Measurements from ENCODE around the gene IDS. TPM values are rescaled to one million over a fixed set of nuclear protein-coding genes. Genes with fewer than 3 reads are reported as not detected.

The IDS gene
- polyA plus RNA-seq, 5 donors: 29.6 to 42.9 (median 37.4) TPM

DNA sequence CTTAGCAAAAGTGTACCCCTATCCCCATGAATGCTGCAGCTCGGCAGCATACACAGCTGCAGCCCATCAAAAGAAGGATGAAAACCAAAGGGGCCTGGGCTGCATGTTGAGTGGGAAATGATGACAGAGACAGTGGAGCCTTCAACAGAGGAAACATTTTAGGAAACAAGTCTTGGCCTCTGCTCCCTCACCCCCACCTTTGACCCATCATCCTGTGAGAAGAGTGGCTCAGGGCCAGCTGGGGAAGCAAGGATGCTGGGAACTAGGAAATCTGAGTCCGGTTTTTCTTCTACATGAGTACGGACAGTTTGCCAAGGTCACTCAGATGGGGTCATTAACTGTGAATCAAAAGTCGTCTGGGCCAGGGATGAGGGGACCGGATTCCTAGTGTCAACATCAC is 37.2 kb downstream of the IDS start:
- no peak for DNase-seq

DNA sequence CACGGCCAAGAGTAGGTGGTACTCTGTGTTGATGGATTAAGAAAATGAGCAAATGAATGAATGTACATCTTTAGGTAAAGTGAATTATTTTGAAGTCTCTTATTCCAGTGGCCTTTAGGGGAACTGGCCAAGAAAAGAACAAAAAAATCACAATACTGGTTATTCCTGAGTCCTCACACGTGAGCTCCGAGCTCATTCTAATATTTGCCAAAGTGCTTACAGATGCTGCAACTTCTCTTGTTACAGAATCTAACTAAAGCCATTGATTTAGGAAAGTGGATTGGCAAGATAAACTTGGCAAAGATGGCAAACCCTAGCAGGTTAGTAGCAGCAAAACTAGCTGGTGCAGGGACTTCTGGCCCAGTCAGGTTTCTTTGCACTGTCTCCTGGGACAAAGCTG is 37.6 kb downstream of the IDS start:
- DNase-seq: no peak

DNA sequence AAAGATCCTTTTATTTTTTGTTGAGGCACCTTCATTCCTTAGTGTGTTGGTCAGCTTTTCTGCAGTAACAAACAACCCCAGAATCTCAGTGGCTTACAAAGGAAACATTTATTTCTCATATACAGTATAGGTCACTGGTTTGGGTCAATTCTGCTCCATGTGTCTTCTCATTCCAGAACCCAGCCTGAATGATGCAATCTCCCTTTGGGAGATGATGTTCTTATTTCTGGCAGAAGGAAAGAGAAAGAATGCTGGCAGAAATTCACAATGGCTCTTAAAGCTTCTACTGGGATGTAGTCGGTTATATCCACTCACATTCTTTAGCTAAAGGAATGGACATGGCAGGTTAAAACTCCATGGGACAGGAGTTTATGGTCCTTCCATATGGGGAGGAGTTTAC is 42.3 kb downstream of the IDS start:
- DNase-seq: no peak

DNA sequence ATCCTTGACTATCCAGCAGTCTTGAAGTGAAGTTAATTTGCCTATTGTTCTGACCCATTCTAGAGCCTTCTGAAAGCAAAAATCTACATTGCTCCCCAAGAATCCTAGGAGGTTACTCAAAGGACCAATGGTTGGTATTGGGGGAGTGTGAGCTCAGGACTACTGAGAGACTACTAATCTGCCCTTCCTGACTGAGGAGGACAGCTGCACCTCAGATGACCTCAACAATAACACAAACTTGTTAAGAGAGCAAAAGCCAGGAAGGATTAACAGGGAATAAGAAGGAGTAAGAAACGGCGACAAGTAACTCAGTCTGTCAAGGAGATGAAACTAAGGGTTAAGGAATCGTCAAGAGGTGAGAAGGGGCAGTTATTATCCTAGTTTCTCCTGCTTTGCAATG is 43.4 kb downstream of the IDS start:
- no peak for DNase-seq

DNA sequence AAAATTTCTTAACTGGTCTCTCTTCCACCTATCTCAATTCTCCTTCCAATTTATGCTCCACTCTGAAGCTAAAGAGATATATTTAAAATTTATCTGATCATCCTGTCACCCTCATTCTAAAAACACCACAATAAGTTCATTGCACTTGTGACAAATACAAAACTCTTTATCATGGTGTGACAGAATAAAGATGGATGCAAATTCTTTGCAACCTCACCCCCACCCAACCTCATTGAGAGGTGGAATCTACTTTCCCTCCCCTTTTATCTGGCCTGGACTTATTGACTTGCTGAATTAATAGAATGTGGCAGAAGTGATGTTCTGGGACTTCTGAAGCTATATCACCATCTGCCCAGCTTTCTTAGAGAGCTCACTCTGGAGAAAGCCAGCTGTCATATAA is 46.5 kb downstream of the IDS start:
- DNase-seq: no peak

DNA sequence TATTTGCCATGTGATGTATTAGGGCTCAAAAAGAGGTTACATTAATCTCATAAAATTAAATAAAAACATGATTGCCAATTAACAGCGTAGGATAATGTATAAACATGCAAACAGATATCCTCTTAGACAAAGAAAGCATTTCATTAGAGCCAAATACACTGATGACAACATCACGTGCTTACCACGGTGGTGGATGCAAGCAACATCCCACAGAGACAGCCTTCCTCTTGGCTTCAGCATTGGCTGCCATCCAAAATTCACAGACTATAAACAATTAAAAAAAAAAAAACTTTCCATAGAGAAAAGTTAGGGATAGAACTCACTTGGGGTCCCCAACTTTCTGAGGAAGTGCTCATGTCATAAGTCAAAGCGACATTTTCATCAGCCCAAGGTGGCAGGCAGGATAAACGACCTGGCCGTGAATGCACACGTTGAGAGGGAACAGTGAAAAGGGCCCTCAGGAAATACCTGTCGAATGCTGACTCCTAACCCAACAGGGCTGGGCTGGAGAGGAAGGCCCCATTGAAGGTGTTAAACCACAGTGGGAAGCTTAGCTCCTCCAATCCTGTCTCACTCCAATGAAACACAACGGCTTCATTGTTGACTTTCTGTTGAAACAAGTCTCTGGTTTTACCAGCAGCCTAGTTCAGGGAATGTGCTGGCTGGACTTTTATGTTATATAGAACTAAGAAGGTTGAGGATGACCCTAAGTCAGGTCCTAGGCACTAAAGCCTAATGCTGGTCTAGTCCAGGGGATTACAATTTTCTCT is 48.4 kb downstream of the IDS start:
- no peak for DNase-seq

DNA sequence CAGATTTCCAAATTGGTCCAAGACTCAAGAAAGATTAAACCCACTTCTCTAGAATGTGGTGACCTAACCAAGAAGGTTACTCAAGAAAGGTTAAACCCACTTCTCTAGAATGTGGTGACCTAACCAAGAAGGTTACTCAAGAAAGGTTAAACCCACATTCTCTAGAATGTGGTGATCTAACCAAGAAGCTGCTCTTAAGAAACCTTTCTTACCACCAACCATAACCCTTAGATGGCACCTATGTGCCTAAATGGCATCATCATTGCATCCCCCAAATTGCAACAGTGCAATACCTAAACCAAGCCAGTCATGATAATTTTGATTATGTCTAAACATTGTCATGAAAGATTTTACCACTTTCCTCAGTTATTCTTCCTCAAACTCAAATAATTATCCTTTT is 49.2 kb downstream of the IDS start:
- DNase-seq: no peak

DNA sequence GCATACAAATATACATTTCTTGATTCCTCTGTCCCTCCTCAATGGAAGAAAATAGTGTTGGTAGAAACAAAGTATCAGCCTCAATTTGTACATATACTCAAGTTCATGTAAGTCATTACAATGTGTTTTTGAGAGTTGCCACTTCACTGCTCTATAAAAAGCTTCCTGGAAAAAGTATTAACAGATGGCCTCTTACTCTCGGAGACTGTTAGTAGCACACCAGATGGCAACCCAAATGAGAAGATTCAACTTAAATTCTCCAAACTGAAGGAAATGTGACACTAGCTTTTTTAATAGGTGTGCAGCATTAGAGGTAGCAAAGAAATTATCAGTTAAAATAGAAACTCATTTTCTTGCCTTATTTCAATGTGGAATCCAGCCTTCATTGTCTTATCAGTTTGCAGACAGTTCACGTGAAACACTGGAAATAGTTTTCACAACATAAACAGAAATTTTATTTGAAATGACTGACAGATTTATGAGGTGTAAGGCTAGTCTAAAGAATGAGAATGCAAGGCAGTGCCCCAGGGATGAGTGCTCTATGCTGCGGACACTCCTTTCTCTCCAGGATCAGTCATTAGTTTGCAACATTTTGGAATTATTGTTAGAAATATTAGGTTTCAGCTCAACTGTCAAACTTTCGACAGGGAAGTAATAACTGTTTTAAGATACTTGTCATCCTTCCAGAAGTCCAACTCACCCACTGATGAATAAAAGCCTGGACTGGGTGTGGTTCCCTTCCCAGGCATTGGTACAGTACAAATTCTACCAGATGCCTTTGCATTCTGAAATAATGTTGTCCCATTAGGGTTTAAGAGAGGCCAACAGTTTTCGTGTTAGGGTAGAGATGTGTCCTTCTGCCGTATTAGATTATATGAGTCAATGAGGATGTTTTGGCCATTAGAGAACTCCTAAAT is 50.9 kb downstream of the IDS start:
- no peak for DNase-seq

DNA sequence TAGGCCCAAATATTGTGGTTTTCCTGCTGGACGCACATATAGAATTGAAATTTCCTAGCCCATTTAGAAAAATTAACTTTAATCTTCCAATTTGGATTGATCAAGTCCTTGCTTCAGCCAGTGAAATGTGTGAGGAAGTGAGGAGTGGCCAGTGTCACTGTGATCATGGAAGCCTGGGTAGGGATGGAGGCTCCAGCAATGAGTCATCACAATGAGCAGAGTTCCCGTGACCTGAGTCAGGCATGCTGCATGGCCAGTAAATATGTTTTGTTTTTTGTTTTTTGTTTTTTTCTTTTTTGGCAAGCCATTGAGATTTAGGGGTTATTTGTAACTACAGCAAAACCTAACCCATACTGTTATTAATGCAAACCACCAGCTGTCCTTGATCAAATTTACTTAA is 52.1 kb downstream of the IDS start:
- DNase-seq: no peak

DNA sequence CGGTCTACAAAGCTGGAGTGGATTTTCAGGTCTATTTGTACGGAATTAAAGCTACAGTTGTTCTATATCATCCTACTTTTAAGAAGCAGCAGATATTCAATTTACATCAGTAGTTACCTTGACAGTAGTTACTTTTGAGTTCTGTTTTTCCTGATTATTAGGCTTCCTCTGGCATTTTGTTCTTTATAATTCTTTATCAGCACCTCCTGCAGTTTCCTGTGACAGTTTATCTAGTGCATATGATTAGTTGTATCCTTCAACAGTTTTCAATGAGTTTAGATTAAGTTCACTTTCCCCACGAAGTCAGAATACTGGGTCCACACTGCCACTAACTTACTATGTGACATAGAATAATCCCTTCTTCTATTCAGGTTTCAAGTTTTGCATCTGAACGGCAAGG is 71.7 kb downstream of the IDS start:
- DNase-seq: no peak

DNA sequence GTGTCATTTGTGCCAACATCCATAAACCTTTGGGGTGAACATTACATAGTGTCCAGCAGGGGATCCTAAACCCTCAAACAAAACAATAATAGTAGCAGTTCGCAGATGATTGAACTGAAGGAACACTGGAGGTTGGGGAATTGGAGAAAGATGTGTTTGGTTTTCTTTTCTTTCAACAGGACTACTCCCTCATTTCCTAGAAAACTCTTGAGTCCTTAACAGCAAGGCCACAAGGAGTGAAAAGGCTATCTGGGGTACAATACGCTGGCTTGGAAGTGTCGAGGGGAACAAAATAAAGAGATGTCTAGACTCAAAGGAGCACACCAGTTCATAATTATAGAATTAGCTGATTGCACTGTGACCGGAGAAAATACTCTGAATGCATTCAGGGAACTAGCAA is 72.1 kb downstream of the IDS start:
- no peak for DNase-seq

Other genes with a start within 250 kb of the IDS start
- 10 to 100 TPM; 15.5 to 21.5 (median 17.8) TPM for gene EOLA1, start 35.7 kb upstream of the IDS start, polyA plus RNA-seq (ENCODE audit: insufficient read depth in 1 of 5, insufficient read length in 5 of 5, low replicate concordance in 1 of 5)
- under 1 TPM in 1 of 5 donors, not detected in 4; 0.19 TPM for gene HSFX3, start 44.6 kb upstream of the IDS start, polyA plus RNA-seq (ENCODE audit: insufficient read depth in 1 of 5, insufficient read length in 5 of 5, low replicate concordance in 1 of 5)
- gene MAGEA9B, start 82.2 kb upstream of the IDS start, polyA plus RNA-seq (ENCODE audit: insufficient read depth in 1 of 5, insufficient read length in 5 of 5, low replicate concordance in 1 of 5): not detected
- 1 to 10 TPM in 1 of 5 donors, under 1 TPM in 1, not detected in 3; 0.80 to 1.1 TPM for gene HSFX2, start 90.0 kb upstream of the IDS start, polyA plus RNA-seq (ENCODE audit: insufficient read depth in 1 of 5, insufficient read length in 5 of 5, low replicate concordance in 1 of 5)
- gene TMEM185A, start 126.5 kb upstream of the IDS start, polyA plus RNA-seq (ENCODE audit: insufficient read depth in 1 of 5, insufficient read length in 5 of 5, low replicate concordance in 1 of 5): 10 to 100 TPM; 31.9 to 48.3 (median 39.9) TPM
- gene MAGEA11, start 206.8 kb upstream of the IDS start, polyA plus RNA-seq (ENCODE audit: insufficient read depth in 1 of 5, insufficient read length in 5 of 5, low replicate concordance in 1 of 5): not detected